HG03139 (cell line): ENCODE measurements around the gene SCGB1C1.
"Not testable (repeated sequence)": the region's sequence is repeated elsewhere in the genome, so short reads cannot be mapped to it uniquely, and the experiment has no call there.

Experiments
- ATAC-seq: cut with Tn5 transposase; IDR thresholded peaks from one replicate; pipeline ENCODE4 v1.9.1; 2021; ENCODE audit not compliant: unreplicated experiment

SCGB1C1 gene

DNA sequence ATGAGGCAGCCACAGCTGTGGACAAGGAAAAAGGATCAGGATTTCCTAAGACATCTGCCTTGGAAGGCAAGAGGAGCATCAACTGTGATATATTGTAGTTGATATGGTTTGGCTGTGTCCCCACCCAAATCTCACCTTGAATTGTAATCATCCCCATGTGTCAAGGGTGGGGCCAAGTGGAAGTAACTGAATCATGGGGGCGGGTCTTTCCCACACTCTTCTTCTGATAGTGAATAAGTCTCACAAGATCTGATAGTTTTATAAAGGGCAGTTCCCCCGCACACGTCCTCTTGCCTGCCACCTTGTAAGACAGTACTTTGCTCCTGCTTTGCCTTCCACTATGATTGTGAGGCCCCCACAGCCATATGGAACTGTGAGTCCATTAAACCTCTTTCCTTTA lies 24.8 kb downstream of the SCGB1C1 start:
- no peak for ATAC-seq

DNA sequence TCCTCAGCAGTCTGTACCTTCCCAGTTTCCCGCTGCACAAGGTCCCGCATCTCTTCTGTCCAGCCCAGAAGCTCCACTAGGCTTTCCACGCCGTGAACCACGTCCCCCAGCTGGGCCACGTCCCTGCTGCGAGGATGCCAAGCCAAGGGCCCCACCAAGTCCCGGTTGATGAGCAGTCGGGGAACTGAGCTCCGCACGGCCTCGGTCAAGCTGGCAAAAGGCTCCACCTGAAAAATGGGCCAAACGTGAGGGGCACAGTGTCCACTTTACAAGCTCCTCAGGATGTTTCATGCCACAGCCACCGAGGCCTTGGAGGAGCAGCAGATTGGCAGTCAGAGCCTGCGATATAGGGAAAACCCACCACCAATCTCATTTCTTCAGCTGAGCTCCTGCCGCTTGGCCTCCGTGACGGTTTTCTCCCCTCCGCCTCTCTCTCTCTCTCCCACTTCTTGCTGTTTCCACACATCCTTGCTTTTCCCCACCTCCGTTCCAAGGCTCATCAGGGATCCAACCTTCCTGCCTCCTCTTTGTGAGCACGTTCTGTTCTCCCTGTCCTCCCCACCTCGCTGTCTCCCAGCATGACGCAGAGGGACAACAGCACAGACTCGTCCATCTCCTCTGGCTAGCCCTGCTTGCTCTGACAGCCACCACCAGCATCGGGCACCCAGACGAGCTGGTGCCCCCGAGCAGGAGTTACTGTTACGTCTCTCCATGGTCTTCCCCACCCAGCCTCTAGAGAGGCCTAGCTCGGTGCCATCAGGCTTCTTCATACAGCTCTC lies 26.1 kb downstream of the SCGB1C1 start:
- no peak for ATAC-seq

DNA sequence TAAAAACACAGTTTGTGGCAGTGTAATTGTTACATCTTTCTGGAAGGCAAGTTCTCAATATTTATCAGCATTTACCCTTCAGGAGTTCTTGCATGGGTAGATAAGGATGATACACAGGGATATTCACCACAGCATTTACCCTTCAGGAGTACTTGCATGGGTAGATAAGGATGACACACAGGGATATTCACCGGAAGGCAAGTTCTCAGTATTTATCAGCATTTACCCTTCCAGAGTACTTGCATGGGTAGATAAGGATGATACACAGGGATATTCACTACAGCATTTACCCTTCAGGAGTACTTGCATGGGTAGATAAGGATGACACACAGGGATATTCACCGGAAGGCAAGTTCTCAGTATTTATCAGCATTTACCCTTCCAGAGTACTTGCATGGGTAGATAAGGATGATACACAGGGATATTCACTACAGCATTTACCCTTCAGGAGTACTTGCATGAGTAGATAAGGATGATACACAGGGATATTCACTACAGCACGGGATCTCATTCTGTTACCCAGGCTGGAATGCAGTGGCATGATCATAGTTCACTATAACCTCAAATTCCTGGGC lies 27.9 kb downstream of the SCGB1C1 start:
- not testable (repeated sequence) for ATAC-seq

DNA sequence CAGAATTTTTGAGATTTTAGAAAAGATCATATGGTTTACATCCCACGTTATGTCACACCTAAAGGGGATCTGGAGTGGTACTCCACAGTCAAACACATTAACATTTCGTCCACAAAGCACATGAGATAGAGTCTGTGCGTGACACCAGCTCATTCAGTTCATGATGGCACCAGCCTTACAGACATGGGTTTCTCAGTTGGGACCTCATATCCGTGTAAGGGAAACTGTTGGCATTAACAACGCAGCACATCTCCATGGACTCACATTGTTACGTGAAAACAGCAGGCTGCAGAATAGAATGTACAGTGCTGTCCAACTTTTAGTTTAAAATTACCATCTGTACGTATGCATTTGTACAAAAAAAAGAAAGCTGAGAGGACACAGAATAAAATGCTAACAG lies 28.7 kb downstream of the SCGB1C1 start:
- ATAC-seq = no peak

GRCh38 chr11:221998-222789 lies 29.3 kb downstream of the SCGB1C1 start:
- no peak for ATAC-seq

DNA sequence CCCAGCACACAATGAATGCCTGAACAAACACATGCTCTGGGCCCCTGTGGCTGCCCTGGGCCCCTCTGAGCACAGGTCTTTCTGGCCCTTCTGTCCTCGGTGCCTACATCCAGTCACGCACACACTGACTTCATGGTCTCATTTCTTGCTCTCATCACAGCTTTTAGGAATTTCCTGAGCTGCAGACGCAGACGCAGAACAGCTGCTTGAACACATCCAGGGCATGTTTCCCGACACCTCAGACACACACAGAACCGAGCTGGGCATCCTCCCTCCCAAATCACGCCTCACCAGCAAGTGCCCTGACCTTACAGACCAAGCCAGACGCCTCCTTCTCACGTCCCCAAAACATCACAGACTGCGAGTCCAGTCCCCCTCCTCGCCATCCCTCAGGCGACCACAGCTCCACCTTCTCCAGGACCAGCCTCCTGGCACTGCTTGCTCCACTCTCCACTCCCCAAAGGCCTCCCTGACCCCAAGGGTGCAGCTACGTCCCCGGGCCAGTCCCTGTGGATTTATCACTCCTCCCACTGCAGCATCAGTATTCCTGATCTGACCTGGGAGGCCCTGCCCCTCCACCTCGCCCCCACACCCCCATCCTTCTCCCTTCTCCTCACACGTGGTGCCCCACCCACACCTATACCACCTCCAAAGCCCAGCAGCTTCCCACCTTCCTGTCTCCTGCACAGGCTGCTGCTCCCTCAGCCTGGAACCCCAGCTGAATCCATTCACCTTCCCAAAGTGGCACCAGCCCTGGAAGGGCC lies 30.3 kb downstream of the SCGB1C1 start:
- ATAC-seq = no peak

- no peak for ATAC-seq
These were observed 31.0 kb downstream of the SCGB1C1 start for GRCh38 chr11:223884-224283.

GRCh38 chr11:224424-224823 lies 31.5 kb downstream of the SCGB1C1 start:
- ATAC-seq = no peak

DNA sequence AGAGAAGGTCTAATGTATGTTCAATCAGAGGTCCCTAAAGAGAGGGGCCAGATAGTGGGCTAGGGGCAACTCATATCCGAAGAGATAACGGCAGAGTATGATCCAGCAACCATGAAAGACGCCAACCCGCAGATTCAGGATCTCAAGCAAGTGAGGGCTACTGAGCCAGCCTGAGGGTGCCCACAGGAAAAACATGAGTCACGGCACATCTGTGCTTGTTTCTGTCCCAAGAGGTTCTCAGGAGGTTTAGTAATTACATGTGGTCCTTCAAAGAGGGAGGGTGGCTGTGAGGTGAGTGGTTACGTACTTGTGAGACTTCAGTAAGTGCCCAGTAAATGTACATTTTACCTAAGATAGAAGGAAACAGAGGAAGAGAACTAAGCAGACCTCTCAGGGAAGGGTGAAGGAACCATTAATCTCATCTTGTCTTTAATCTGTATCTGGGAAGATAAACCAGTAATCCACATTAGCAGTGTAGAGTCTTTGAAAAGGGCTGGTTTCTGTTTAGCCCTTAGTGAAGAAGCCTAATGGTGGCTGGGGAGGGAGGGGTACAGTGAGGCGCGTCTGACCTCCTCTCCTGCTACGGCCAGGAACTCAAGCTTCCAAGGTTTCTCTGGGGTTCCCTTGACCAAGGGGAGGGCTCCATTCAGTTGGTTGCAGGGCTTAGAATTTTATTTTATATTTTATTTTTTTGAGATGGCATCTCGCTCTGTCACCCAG lies 33.0 kb downstream of the SCGB1C1 start:
- no peak for ATAC-seq

DNA sequence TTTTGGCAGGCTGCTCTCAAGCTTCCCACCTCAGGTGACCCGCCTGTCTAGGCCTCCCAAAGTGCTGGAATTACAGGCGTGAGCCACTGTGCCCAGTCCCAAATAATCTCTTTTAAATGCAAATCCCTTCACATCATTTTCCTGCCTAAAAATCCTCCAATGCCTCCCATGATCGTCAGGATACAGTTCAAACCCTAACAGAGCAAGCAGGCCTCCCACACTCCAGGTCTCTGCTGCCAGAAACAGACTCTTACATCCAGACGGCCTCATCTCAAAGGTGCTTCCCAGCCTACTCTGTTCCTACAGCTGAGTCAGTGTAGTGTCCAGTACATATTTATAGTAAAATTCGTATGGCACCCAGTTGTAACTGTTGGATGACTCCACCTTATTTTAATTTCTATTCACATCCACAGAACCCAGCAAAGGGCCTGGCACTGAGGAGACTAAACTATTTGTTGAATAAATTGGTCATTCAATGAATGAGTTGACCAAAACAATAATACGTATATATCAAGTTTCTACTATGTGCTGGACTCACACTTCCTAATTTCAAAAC lies 35.0 kb downstream of the SCGB1C1 start:
- ATAC-seq = no peak

DNA sequence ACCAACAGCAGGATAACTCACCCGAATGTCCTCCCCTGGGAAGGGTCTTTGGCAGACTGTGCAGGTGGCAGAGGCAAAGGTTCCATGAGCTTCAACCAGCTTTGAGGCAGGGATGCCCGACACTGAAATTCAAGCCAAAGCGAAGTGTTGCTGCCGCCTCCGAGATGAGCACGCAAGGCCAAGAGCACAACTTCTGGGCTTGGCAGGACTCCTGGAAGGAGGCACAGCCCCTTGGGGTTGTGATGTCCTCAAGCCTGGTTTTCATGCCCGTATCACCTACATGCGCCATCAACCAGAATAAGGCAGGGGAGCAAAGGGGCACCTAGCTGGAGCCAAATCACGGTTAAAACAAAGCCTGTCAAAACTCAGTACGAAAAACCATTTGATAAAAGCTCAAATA lies 37.6 kb downstream of the SCGB1C1 start:
- no peak for ATAC-seq

- ATAC-seq = no peak
These were observed 40.1 kb downstream of the SCGB1C1 start for GRCh38 chr11:232783-233565.

GRCh38 chr11:235180-235579 lies 42.3 kb downstream of the SCGB1C1 start:
- no peak for ATAC-seq

GRCh38 chr11:235609-235996 lies 42.7 kb downstream of the SCGB1C1 start:
- peak; percentile 4 for ATAC-seq

GRCh38 chr11:235997-236773 lies 43.3 kb downstream of the SCGB1C1 start, which contains the start of gene SIRT3:
Gene SIRT3, minus strand, starts transcription at chr11:236342. Its CDS starts 14 bp downstream, at chr11:236328.
- ATAC-seq = peak; percentile 63

DNA sequence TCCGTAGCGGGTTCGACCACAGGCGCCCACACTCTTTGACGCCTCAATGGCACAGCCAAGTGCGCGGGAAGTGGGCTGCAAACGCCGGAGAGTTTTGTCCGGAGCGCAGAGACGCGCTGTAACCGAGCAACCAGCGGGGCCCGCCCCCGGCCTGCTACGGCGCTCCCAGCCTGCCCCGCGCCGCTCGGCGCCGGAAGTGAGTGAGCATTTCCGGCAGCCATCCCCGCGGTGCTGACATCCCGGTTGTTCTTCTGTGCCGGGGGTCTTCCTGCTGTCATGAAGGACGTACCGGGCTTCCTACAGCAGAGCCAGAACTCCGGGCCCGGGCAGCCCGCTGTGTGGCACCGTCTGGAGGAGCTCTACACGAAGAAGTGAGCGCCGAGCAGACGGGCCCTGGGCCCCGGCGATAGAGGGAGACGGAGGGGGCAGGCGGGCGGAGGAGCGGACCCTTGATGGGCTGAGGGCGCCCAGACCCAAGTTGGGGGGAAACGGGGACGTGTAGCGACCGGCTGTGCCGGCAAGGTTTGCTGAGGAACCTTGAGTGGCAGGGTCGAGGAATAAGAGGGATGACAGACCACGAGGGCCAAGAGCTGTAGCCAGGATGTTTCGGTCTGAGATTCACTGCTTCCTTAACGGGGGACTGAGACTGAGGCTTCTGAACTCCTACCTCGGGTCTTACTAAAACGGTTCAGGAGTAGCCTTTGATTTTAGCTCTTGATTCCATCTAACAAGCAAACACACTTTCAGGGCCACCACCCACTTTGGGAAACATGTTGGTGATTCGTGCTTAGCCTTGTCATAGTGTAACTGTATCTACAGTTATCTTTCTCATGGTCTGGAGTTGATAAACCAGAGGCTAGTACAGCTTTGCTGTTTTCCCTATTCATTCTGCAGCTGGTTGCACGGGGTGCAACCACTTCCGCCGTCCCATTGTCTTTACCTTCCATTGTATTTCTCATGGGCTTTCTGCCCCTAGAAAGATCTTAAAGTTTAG lies 44.2 kb downstream of the SCGB1C1 start, which contains the start of gene PSMD13:
PSMD13 (plus strand) TSS at position 203 of the 994 bp plus-strand sequence; CDS start at position 277, 74 bp downstream.
- peak; percentile 65 for ATAC-seq

GRCh38 chr11:238346-238745 lies 45.5 kb downstream of the SCGB1C1 start:
- ATAC-seq = not testable (repeated sequence)
